NK-92 (cell line): ENCODE data around the gene PLA2G4E.

Experiments used
- DNase-seq: peaks from one replicate; lab custom pipeline; 2025; ENCODE audit not compliant: unreplicated experiment; lab: John Stamatoyannopoulos, UW

PLA2G4E gene, protein sequence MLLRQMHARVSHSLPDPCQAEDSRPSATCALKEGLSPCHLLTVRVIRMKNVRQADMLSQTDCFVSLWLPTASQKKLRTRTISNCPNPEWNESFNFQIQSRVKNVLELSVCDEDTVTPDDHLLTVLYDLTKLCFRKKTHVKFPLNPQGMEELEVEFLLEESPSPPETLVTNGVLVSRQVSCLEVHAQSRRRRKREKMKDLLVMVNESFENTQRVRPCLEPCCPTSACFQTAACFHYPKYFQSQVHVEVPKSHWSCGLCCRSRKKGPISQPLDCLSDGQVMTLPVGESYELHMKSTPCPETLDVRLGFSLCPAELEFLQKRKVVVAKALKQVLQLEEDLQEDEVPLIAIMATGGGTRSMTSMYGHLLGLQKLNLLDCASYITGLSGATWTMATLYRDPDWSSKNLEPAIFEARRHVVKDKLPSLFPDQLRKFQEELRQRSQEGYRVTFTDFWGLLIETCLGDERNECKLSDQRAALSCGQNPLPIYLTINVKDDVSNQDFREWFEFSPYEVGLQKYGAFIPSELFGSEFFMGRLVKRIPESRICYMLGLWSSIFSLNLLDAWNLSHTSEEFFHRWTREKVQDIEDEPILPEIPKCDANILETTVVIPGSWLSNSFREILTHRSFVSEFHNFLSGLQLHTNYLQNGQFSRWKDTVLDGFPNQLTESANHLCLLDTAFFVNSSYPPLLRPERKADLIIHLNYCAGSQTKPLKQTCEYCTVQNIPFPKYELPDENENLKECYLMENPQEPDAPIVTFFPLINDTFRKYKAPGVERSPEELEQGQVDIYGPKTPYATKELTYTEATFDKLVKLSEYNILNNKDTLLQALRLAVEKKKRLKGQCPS

GRCh38 chr15:42020713-42021273, at the start of gene PLA2G4E:
TSS of gene PLA2G4E (minus strand) at chr15:42021042. CDS start at chr15:42021030, 12 bp downstream.
- no peak for DNase-seq

- DNase-seq, result no peak
Measured at GRCh38 chr15:42070279-42070975, 49.6 kb upstream of the PLA2G4E start.

GRCh38 chr15:42069496-42070278, 48.8 kb upstream of the PLA2G4E start:
- no peak for DNase-seq

DNA sequence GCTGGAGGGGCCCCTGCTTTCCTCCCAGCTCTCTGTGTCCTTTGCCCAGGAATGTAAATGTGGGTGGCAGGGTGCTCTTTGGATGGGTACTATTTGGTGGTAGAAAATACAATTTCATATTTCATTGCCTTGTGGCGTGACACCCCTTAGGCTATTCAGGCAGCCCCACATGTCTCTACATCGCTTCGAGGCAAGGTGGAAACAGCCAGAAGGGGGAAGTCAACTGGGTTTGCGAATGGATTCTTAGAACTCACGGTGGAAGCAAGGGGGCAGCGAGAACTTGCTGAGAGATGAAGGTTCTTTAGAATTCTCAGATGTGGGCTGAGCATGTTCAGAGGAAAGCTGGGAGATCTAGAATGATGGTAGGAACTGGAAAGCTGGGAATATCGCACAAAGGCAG, 48.2 kb upstream of the PLA2G4E start:
- DNase-seq, result no peak

- DNase-seq, result no peak
Measured at GRCh38 chr15:42068601-42069000, 47.8 kb upstream of the PLA2G4E start.

DNA sequence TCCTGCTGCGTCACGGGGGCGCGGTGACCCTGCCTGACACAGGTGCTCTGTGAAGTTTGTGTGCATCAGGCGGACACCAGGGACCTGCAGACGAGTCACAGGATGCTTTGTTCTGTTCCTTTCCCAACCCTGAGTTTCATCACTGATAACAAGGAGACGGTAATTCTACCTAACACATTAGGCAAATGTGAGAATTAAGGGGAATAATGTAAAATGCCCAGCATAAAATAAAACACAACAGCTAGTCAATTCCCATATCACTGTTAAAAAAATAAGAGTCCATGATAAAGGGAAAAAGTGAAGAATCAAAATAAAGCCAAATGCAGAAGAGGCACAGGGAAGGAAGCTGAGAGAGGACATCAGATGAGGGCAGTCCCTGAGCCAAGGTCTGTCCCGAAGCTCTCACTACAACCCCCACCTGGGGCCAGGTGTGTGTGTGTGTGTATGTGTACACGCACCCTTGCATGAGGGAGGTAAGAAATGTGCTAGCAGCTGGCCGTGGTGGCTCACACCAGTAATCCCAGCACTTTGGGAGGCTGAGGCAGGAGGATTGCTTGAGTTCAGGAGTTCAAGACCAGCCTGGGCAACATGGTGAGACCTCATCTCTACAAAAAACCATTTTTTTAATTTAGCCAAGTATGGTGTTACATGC, 46.0 kb upstream of the PLA2G4E start:
- no peak for DNase-seq

DNA sequence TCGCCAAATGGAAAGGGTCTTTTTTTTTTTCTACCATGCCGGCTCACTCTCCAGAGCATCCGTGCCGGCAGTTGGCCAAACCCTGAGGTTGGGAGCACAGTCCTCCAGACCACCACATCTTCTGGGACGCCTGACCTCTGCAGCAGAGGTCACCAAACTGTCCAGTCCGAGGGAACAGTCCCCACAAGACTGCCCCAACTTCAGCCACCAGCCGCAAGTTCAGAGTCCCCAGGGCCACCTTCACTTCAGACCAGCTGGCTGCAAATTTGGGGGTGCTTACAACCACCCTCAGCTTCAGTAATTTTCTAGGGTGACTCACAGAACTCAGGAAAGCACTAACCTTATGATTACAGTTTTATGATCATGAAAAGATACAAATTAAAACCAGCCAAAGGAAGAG, 44.6 kb upstream of the PLA2G4E start:
- DNase-seq, result no peak

- no peak for DNase-seq
Measured at GRCh38 chr15:42065033-42065432, 44.2 kb upstream of the PLA2G4E start.

- DNase-seq, result no peak
Measured at GRCh38 chr15:42064271-42064670, 43.4 kb upstream of the PLA2G4E start.

GRCh38 chr15:42063122-42063848, 42.4 kb upstream of the PLA2G4E start:
- no peak for DNase-seq

- DNase-seq, result no peak
Measured at GRCh38 chr15:42062284-42062806, 41.5 kb upstream of the PLA2G4E start.

GRCh38 chr15:42060797-42061196, 40.0 kb upstream of the PLA2G4E start:
- no peak for DNase-seq

GRCh38 chr15:42060477-42060763, 39.6 kb upstream of the PLA2G4E start:
- DNase-seq, result no peak

GRCh38 chr15:42059661-42060476, 39.0 kb upstream of the PLA2G4E start:
- DNase-seq, result no peak

DNA sequence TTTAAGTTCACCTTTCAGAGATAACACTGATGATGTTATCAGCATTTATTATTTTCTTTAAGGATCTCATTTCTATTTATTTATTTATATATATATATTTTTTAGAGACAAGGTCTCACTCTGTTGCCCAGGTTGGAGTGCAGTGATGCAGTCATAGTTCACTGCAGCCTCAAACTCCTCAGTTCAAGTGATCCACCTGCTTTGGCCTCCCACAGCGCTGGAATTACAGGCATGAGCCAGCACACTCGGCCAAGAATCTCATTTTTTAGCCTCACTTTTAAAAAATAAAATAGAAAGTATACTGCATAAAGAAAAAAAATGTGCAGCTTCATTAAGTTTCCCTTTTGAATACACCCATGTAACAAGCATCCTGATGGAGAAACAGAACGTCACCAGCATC, 37.9 kb upstream of the PLA2G4E start:
- DNase-seq, result no peak

DNA sequence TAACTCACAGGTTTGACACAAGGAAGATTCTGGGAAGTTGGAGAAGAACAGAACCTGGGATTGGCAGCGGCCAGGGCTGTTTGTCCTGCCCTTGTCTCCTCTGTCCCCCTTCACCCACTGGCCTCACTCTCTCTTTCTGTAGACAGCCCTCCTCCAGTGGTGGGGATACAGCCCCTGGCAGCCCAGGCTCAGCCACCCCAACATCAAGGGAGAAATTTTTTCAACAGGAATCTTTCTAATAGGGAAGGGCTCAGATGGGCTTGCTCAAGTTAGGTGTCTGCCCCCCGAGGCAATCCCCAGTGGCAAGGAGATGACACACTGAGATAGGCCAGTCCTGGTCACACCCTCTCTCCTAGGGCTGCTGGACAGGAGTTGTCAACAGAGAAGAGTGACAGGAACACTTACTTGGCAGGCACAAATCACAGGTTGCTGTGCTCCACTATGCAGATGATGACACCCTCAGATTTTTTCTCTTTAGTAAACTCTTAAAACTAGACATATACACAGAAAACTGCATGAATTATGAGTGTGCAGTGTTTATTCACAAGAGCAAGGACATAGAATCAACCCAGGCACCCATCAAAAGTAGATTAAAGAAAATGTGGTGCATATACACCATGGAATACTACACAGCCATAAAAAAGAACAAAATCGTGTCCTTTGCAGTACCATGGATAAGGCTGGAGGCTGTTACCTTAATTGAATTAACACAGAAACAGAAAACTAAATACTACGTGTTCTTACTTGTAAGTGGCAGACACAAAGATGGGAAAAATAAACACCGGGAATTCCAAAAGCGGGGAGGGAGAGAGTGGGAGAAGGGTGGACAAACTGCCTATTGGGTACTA, 37.2 kb upstream of the PLA2G4E start:
- no peak for DNase-seq
